WTC11 (cell line): ENCODE measurements around the gene RBPMS2.
A peak's percentile ranks its signal among the peaks of the same experiment; 100 is the strongest.

Source experiments
- ESRRA ChIP-seq: sonication (generic); formaldehyde crosslinking; IDR thresholded peaks from 2 replicates; pipeline ENCODE4 v1.8.1; 2022; ENCODE audit warnings: mild to moderate bottlenecking, missing genetic modification reagents, borderline replicate concordance
- JUN ChIP-seq: sonication (generic); formaldehyde crosslinking; IDR thresholded peaks from 2 replicates; pipeline ENCODE4 v1.8.0; 2023; ENCODE audit warnings: mild to moderate bottlenecking, missing genetic modification reagents
- NFE2L1 ChIP-seq: sonication (generic); formaldehyde crosslinking; IDR thresholded peaks from 2 replicates; pipeline ENCODE4 v1.8.1; 2023; ENCODE audit warnings: missing genetic modification reagents
- NR1H2 ChIP-seq: sonication (generic); formaldehyde crosslinking; IDR thresholded peaks from 2 replicates; pipeline ENCODE4 v1.9.0; 2021; ENCODE audit warnings: mild to moderate bottlenecking, moderate library complexity, missing genetic modification reagents
- PREB ChIP-seq: sonication (generic); formaldehyde crosslinking; IDR thresholded peaks from 2 replicates; pipeline ENCODE4 v1.8.1; 2022; ENCODE audit warnings: mild to moderate bottlenecking, missing genetic modification reagents, moderate library complexity, borderline replicate concordance
- USF2 ChIP-seq: sonication (generic); formaldehyde crosslinking; IDR thresholded peaks from 2 replicates; pipeline ENCODE4 v1.8.1; 2023; ENCODE audit warnings: mild to moderate bottlenecking, missing genetic modification reagents, moderate library complexity
- ZBTB21 ChIP-seq: sonication (generic); formaldehyde crosslinking; IDR thresholded peaks from 2 replicates; pipeline ENCODE4 v1.8.1; 2023; ENCODE audit warnings: mild to moderate bottlenecking, missing genetic modification reagents, borderline replicate concordance
- ZNF121 ChIP-seq: sonication (generic); formaldehyde crosslinking; IDR thresholded peaks from 2 replicates; pipeline ENCODE4 v1.8.0; 2023; ENCODE audit warnings: missing genetic modification reagents

GRCh38 chr15:64774629-64775493 is 528 bp downstream of the RBPMS2 start:
- TF ChIP-seq PREB (CRISPR knock-in tag) = no peak
- TF ChIP-seq JUN (CRISPR knock-in tag) = peak; percentile 67
- TF ChIP-seq ESRRA (CRISPR knock-in tag) = no peak; the same call in 1 of the 2 replicates
- TF ChIP-seq NFE2L1 = no peak
- TF ChIP-seq USF2 = no peak
- no peak for TF ChIP-seq ZBTB21 (CRISPR knock-in tag)
- no peak for TF ChIP-seq NR1H2 (CRISPR knock-in tag)
- no peak for TF ChIP-seq ZNF121
